ENCODE measurements around the gene LSP1. TPM values are rescaled to one million over a fixed set of nuclear protein-coding genes. Genes with fewer than 3 reads are reported as not detected.

The LSP1 gene
- total and polyA plus RNA-seq, 8 donors: 9.8 to 239 (median 58.9) TPM

GRCh38 chr11:1878137-1879031 is 25.5 kb downstream of the LSP1 start:
- H3K9me3 ChIP-seq: no peaks in the 10 kb centered on the region
- peak in 1 of 2 donors; percentile 82 for DNase-seq
- no peak overlapping the region for H3K4me3 ChIP-seq
- intact Hi-C loops (cut with DNase I; ENCODE audit: low total_unique reads): no loop called here
- TF ChIP-seq CTCF (IDR thresholded peaks at IDR 0.05) (no peak), POLR2A (IDR thresholded peaks at IDR 0.05) (no peak), POLR2AphosphoS5 (IDR thresholded peaks at IDR 0.05) (no peak), EP300 (IDR thresholded peaks at IDR 0.05) (no peak)
- H3K36me3 ChIP-seq: peaks cover 0 to 8% (median 1%) of the 10 kb centered on the region in 4 donors
- peaks cover 0 to 11% (median 0%) of the 10 kb centered on the region in 3 donors for H3K27me3 ChIP-seq
- peaks cover 37 to 81% (median 69%) of the 10 kb centered on the region in 4 donors for H3K4me1 ChIP-seq
- H3K27ac ChIP-seq: peak overlapping the region; percentile 58 to 88 (median 83)
- WGBS, 5 donors: 77 to 88% (median 86%) methylated on average over 24 to 30 of the region's 30 CpGs

- H3K27me3 ChIP-seq: peaks cover 0 to 11% (median 0%) of the 10 kb centered on the region in 3 donors
- H3K9me3 ChIP-seq: no peaks in the 10 kb centered on the region
- H3K4me3 ChIP-seq: no peak overlapping the region
- peak in 1 of 2 donors; percentile 14 for DNase-seq
- 75 to 83% (median 81%) methylated on average over 9 to 13 of the region's 13 CpGs for WGBS, 5 donors
- peaks cover 0 to 19% (median 10%) of the 10 kb centered on the region in 4 donors for H3K36me3 ChIP-seq
- TF ChIP-seq EP300 (IDR thresholded peaks at IDR 0.05) (no peak), POLR2A (IDR thresholded peaks at IDR 0.05) (no peak), CTCF (IDR thresholded peaks at IDR 0.05) (no peak), POLR2AphosphoS5 (IDR thresholded peaks at IDR 0.05) (no peak)
- peaks cover 37 to 80% (median 68%) of the 10 kb centered on the region in 4 donors for H3K4me1 ChIP-seq
- H3K27ac ChIP-seq: peak overlapping the region; percentile 37 to 88 (median 83)
- intact Hi-C loops (cut with DNase I; ENCODE audit: low total_unique reads): no loop called here
Measured at GRCh38 chr11:1879342-1879940, 26.6 kb downstream of the LSP1 start.

- peaks cover 0 to 7% (median 0%) of the 10 kb centered on the region in 3 donors for H3K27me3 ChIP-seq
- no peak overlapping the region for H3K4me3 ChIP-seq
- peak in 1 of 2 donors; percentile 80 for DNase-seq
- no peaks in the 10 kb centered on the region for H3K9me3 ChIP-seq
- TF ChIP-seq POLR2AphosphoS5 (IDR thresholded peaks at IDR 0.05) (no peak), CTCF (IDR thresholded peaks at IDR 0.05) (no peak), POLR2A (IDR thresholded peaks at IDR 0.05) (no peak), EP300 (IDR thresholded peaks at IDR 0.05) (no peak)
- H3K27ac ChIP-seq: peak overlapping the region; percentile 37 to 88 (median 83)
- H3K4me1 ChIP-seq: peaks cover 37 to 73% (median 61%) of the 10 kb centered on the region in 4 donors
- H3K36me3 ChIP-seq: peaks cover 0 to 26% (median 14%) of the 10 kb centered on the region in 4 donors
- intact Hi-C loops (cut with DNase I; ENCODE audit: low total_unique reads): no loop called here
- 71 to 79% (median 75%) methylated on average over 29 to 32 of the region's 32 CpGs for WGBS, 5 donors
Measured at GRCh38 chr11:1879941-1880720, 27.2 kb downstream of the LSP1 start.

Data from stomach (tissue), 9 donors.